Measurements from ENCODE around the gene SAMD4A. TPM values are rescaled to one million over a fixed set of nuclear protein-coding genes. Genes with fewer than 3 reads are reported as not detected.

Gene SAMD4A
- total RNA-seq, 1 donor from 2014 or later: 4.7 TPM

DNA sequence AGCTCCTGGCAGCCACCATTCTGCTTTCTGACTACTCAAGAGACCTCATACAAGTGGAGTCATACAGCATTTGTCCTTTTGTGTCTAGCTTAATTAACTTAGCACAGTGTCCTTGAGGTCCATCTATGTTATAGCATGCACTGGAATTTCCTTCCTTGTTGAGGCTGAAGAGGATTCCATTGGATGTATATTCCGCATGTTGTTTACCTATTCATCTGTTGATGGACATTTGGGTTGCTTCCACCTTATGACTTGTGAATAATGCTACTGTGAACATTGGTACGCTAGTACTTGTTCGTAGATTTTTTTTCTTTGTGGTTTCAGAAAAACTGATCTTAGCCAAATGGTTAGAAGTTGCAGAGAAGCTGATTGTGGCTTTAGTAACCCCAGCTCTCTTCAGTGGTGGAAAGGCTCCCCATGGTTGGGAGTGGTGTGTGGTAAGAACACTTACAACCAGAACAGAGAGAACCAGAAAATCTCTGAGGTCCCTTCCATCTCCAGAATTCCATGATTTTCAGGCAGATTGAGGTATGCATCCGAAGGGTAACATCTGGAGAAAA lies 118.4 kb downstream of the SAMD4A start:
- H3K27ac Mint-ChIP-seq (ENCODE audit: unreplicated experiment): no peak overlapping the region
- H3K4me3 Mint-ChIP-seq: no peak overlapping the region
- H3K27me3 Mint-ChIP-seq (ENCODE audit: low read depth): no peaks in the 10 kb centered on the region
- H3K36me3 Mint-ChIP-seq (ENCODE audit: low read depth): no peaks in the 10 kb centered on the region
- no peak for DNase-seq (ENCODE audit: low read depth, low spot score)
- peaks cover 3% of the 10 kb centered on the region for H3K9me3 Mint-ChIP-seq
- H3K4me1 Mint-ChIP-seq: no peaks in the 10 kb centered on the region
- TF ChIP-seq, protein P1, sequence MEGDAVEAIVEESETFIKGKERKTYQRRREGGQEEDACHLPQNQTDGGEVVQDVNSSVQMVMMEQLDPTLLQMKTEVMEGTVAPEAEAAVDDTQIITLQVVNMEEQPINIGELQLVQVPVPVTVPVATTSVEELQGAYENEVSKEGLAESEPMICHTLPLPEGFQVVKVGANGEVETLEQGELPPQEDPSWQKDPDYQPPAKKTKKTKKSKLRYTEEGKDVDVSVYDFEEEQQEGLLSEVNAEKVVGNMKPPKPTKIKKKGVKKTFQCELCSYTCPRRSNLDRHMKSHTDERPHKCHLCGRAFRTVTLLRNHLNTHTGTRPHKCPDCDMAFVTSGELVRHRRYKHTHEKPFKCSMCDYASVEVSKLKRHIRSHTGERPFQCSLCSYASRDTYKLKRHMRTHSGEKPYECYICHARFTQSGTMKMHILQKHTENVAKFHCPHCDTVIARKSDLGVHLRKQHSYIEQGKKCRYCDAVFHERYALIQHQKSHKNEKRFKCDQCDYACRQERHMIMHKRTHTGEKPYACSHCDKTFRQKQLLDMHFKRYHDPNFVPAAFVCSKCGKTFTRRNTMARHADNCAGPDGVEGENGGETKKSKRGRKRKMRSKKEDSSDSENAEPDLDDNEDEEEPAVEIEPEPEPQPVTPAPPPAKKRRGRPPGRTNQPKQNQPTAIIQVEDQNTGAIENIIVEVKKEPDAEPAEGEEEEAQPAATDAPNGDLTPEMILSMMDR (conservative IDR thresholded peaks at IDR 0.05): no peak

DNA sequence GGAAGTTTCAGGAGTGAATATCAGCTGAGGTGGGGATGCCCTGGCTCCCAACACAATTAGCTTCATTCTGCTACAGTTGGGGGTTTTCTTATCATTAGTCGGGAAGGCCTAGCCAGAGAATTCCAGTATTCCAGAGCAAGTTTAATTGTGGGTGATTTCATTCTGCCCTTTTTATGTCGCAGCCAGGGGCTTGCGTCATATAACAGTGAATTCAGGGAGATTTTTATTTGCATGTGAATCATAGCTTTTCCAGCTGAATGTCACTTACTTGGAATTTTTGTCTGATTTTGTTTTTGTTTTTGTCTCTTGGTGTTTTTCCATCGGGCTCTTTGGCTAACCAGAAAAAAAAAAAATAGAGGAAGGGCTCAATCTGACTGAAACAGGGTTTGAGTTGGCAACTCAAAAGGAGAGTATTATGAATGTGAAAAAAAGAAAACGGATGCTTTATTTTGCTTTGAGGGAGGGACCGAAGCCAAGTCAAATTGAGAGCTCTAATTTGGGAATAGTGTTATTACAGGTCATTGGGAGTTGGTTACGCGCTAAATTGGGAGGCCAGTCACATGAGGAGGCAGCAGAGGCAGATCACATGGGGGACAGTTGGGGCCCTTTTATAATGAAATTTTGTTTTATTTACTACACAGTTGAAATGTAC lies 119.4 kb downstream of the SAMD4A start:
- TF ChIP-seq, protein P1 (conservative IDR thresholded peaks at IDR 0.05): no peak
- H3K9me3 Mint-ChIP-seq: peaks cover 3% of the 10 kb centered on the region
- H3K27me3 Mint-ChIP-seq (ENCODE audit: low read depth): no peaks in the 10 kb centered on the region
- no peaks in the 10 kb centered on the region for H3K36me3 Mint-ChIP-seq (ENCODE audit: low read depth)
- no peak overlapping the region for H3K27ac Mint-ChIP-seq (ENCODE audit: unreplicated experiment)
- H3K4me3 Mint-ChIP-seq: no peak overlapping the region
- H3K4me1 Mint-ChIP-seq: no peaks in the 10 kb centered on the region
- no peak for DNase-seq (ENCODE audit: low read depth, low spot score)

DNA sequence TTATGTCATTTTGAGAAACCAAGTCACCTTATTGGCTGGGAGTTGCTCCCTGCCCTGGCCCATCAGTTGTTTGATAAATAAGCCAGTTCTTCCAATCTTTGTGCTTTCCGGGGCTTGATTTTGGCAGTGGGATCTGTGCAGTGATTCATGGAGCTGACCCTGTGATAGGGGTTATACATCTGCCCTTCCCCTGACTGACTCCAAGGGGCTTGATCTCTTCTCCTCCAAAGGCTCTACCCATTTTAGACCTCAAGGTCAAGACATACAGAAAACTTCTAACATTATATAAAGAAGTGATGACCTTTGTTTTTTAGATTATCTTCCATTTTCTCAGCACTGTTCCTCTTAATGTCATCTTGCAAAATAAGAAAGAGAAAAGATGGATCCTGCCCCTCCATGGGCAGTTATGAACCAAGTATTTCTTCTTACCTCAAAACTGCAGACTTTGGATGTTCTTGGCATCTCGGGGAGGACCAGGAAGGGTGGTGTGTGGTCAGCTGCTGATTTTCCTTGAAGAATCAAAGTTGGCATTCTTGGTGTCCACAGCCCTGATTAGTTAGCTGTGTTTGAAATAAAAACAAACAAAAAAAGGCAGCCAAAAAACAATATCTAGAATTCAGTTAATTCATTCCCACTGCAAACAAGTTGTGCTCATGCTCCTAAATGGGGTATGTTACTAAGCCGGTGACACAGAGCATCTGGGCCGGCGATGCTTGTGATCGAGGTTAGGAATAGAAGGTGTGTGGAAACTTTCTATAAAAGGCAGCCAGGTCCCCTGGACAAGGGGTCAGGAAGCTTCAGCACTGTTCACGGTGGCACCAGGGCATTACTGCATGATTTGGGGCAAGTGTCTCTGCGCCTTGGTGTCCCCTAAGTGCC lies 120.2 kb downstream of the SAMD4A start:
- Mint-ChIP-seq H3K4me1 (no peaks in the 10 kb centered on the region), H3K4me3 (no peak overlapping the region), H3K36me3 (ENCODE audit: low read depth) (no peaks in the 10 kb centered on the region), H3K27ac (ENCODE audit: unreplicated experiment) (no peak overlapping the region), H3K9me3 (peaks cover 3% of the 10 kb centered on the region), H3K27me3 (ENCODE audit: low read depth) (no peaks in the 10 kb centered on the region)
- no peak for DNase-seq (ENCODE audit: low read depth, low spot score)
- TF ChIP-seq, protein P1 (conservative IDR thresholded peaks at IDR 0.05): no peak

DNA sequence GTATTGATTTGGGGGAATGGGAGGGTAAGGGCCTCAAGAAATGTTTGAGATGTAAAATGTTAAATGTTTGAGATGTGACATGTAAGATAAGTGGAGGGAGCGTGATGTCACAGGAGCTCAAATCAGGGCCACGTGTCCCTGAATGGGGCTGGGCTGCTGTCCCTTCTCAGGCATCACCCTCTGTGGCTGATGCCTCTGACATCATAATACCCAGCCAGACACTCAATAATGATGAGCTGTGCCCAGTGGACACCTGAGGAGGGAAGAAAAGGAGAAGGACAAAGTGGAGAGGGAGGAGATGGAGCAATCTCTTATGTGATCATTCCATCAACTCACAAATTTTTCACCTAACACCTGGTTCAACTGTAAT lies 120.8 kb downstream of the SAMD4A start:
- no peaks in the 10 kb centered on the region for H3K36me3 Mint-ChIP-seq (ENCODE audit: low read depth)
- no peak overlapping the region for H3K27ac Mint-ChIP-seq (ENCODE audit: unreplicated experiment)
- no peaks in the 10 kb centered on the region for H3K27me3 Mint-ChIP-seq (ENCODE audit: low read depth)
- no peaks in the 10 kb centered on the region for H3K4me1 Mint-ChIP-seq
- no peak overlapping the region for H3K4me3 Mint-ChIP-seq
- H3K9me3 Mint-ChIP-seq: peaks cover 3% of the 10 kb centered on the region
- DNase-seq (ENCODE audit: low read depth, low spot score): no peak
- TF ChIP-seq, protein P1 (conservative IDR thresholded peaks at IDR 0.05): no peak

DNA sequence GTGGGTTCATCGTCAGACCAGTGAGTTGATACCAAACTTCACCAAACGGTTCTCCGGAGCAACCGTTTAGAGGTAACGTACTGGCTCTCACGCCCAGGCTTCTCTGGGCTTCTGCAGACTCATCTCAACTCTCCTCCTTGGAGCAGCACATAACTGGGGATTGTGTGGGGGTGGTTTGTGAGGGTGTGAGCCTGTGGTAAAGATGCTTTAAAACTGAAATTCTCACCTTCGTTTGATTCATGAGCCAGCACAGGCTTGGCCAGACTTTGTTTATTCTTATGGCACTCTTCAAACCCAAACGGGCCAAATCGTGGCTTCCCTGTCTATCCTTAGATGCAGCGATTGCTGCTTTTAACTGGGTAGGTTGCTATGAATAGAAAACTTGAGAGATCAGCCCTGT lies 121.3 kb downstream of the SAMD4A start:
- Mint-ChIP-seq H3K27ac (ENCODE audit: unreplicated experiment) (no peak overlapping the region), H3K9me3 (peaks cover 3% of the 10 kb centered on the region), H3K4me1 (no peaks in the 10 kb centered on the region), H3K36me3 (ENCODE audit: low read depth) (no peaks in the 10 kb centered on the region), H3K4me3 (no peak overlapping the region), H3K27me3 (ENCODE audit: low read depth) (no peaks in the 10 kb centered on the region)
- DNase-seq (ENCODE audit: low read depth, low spot score): no peak
- TF ChIP-seq, protein P1 (conservative IDR thresholded peaks at IDR 0.05): no peak
